ENCODE results near the gene MCRIP1. TPM values are rescaled to one million over a fixed set of nuclear protein-coding genes. Genes with fewer than 3 reads are reported as not detected.

Gene MCRIP1
- total and polyA plus RNA-seq, 2 of the 8 experiments (the other 6 are each of a cell fraction or from before 2014, with no cell fraction given), result 103 to 151 TPM

DNA sequence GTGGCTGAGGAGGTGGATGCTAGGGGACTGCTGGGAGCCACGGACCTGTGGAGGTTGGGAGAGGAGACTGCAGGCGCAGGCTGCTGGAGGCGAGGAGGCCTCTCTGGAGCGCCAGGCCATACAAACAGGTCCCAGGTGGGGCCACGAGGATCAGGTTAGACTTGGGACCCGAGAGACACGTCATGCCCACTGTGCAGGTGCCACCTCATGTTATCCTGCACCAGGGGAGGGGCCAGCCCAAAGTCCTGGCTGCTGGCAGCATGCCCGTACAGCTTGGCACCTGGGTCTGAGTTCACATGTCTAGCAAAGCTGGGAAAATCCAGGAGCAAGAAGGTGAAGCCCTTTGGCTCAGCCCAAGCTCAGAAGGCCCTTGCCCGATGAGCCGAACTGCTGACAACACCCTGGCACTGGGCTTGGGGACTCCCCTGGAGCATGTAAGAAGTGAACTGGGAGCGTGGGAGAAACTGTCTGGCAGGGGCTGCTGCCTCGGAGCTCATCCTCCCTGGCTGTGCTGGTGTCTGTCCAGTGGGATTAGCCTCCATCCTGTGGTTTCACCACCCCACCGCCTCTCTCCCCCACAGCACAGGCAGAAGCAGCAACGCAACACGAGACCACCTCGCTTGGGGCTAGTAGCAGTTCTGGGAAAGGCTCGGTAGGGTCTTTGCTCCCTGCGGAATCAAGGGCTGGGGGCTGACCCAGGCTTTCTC lies 32.8 kb upstream of the MCRIP1 start:
- Histone ChIP-seq H2BK12ac (ENCODE audit: low read depth, low read length) (no peak overlapping the region), H3K56ac (replicated peaks; ENCODE audit: insufficient read length, low read depth, low read length) (no peak overlapping the region), H3K79me2 (ENCODE audit: control insufficient read depth in 1 of 2, insufficient read depth in 2 of 2, low read length in 2 of 2) (peaks cover 0 to 32% of the 10 kb centered on the region in 2 experiments; a peak in 3 of 4 replicates), H3K9me3 (ENCODE audit: insufficient read depth in 2 of 2, low read depth in 1 of 2, low read length in 1 of 2) (no peaks in the 10 kb centered on the region), H2BK15ac (ENCODE audit: low read length) (no peak overlapping the region), H2BK120ac (replicated peaks; ENCODE audit: low read depth, low read length) (no peak overlapping the region), H3K23ac (ENCODE audit: insufficient read length) (no peak overlapping the region), H3K23me2 (ENCODE audit: low read depth, low read length) (peaks cover 7% of the 10 kb centered on the region; the same call in 1 of the 2 replicates), H2BK5ac (ENCODE audit: low read depth, low read length) (no peak overlapping the region), H3K4me1 (replicated peaks in 1 of 4; ENCODE audit: control insufficient read depth in 3 of 4, insufficient read depth in 4 of 4, low read length in 3 of 4) (peaks cover 0 to 28% (median 21%) of the 10 kb centered on the region in 4 experiments; a peak in 5 of 7 replicates), H3K79me1 (ENCODE audit: low read depth, low read length) (peaks cover 3% of the 10 kb centered on the region), H3K4ac (replicated peaks; ENCODE audit: insufficient read length, low read depth, low read length) (no peak overlapping the region), H3K4me2 (ENCODE audit: insufficient read depth in 1 of 2, low read depth in 2 of 2, low read length in 2 of 2) (no peak overlapping the region), H3K27ac (ENCODE audit: low read depth, low read length) (no peak overlapping the region), H3K14ac (ENCODE audit: insufficient read length) (no peak overlapping the region), H4K8ac (ENCODE audit: extremely low read depth, insufficient read depth, low read length) (no peak overlapping the region; the same call in 1 of the 2 replicates), H2AFZ (ENCODE audit: low read length) (no peak overlapping the region), H3K36me3 (ENCODE audit: control insufficient read depth in 2 of 4, insufficient read depth in 4 of 4, low read length in 3 of 4) (peaks cover 2 to 29% (median 9%) of the 10 kb centered on the region in 4 experiments; a peak in 4 of 8 replicates), H4K20me1 (replicated peaks in 1 of 2; ENCODE audit: control insufficient read depth in 1 of 2, insufficient read depth in 2 of 2, low read length in 2 of 2) (peaks cover 11 to 48% of the 10 kb centered on the region in 2 experiments), H2BK20ac (ENCODE audit: low read length) (no peak overlapping the region), H3K4me3 (ENCODE audit: extremely low read depth in 1 of 4, insufficient read depth in 2 of 4, low read depth in 3 of 4, low read length in 4 of 4) (no peak overlapping the region), H2AK5ac (ENCODE audit: low read depth, low read length) (no peak overlapping the region), H4K5ac (ENCODE audit: insufficient read length, low read depth, low read length) (no peak overlapping the region), H3K27me3 (replicated peaks in 1 of 4; ENCODE audit: control insufficient read depth in 3 of 4, extremely low read depth in 1 of 4, insufficient read depth in 3 of 4, low read length in 3 of 4) (no peaks in the 10 kb centered on the region), H3K9ac (replicated peaks in 1 of 4; ENCODE audit: extremely low read depth in 1 of 4, low read depth in 3 of 4, low read length in 3 of 4) (no peak overlapping the region), H4K91ac (replicated peaks; ENCODE audit: insufficient read length, low read length) (no peak overlapping the region), H3K18ac (ENCODE audit: extremely low read depth, low read length) (no peak overlapping the region)
- ChIA-PET POLR2A (ENCODE audit: partially characterized antibody) (interaction anchor here (0.8 to 6.6 kb wide), 26 partner anchors 8 to 238 kb away, joined by 3 to 36 read pairs (median 4); partner anchors contain the start of genes CENPX, MCRIP1, MRPL12 and PCYT2), CTCF (ENCODE audit: partially characterized antibody) (interaction anchor here (0.6 to 1.8 kb wide), 9 partner anchors 10 to 171 kb away, joined by 3 to 5 read pairs (median 3); partner anchors contain the start of gene MCRIP1)
- DNase-seq (ENCODE audit: low read depth in 1 of 2, low spot score in 2 of 2) (no peak), FAIRE-seq (no peak)
- peak in 1 of 2 experiments; percentile 43; a peak in 1 of 3 replicates for TF ChIP-seq POLR2A (IDR thresholded peaks at IDR 0.05; ENCODE audit: control extremely low read depth in 1 of 2, low read depth in 2 of 2, low read length in 2 of 2)
- no peak for TF ChIP-seq GABPA (IDR thresholded peaks at IDR 0.05; ENCODE audit: borderline replicate concordance, insufficient read depth, low read length)
- WGBS, 2 experiments (ENCODE audit: extremely low coverage in 1 of 2, insufficient coverage in 1 of 2, insufficient read length in 1 of 2, insufficient replicate concordance in 2 of 2, low coverage in 1 of 2, low lambda C conversion rate in 2 of 2, missing lambda C conversion rate in 1 of 2), result 89% methylated on average over 17 of the region's 18 CpGs; no CpG with 5 or more reads in 1 of the 2 experiments

Data from H1 (cell line).